GM21381 (cell line): Measurements from ENCODE around the gene GRIK1.

Experiments used
- ATAC-seq: cut with Tn5 transposase; IDR thresholded peaks from one replicate; pipeline ENCODE4 v1.9.1; 2021; ENCODE audit warnings: mild to moderate bottlenecking, moderate library complexity; ENCODE audit not compliant: unreplicated experiment

Gene GRIK1

DNA sequence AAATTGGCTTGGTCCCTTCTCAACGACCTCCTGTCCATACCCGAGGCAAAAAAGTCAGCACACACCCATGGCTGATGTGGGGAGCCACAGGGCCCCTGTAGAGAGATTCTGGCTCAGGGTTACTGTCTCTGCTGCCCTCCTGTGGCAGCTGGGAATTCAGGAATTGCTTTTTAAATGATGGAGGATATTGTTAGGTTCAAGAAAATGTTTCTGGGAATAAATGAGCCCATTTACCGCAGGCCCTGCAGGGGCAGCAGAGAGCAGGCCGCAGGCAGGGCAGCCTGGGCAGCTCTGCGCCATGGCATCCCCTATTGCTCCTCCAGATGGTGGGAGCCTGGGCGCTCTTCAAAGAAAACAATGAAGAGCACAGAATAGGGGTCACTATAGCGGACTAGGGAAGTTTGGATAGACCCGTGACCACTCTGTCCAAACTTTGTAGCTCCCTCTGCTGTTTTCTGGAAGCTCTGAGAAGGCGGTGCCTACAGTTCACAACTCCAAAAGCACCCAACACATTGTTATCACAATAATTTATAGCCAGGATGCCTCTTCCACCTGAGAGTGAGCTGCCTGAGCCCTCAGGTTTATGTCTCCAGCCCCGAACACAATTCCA, 440.0 kb downstream of the GRIK1 start:
- ATAC-seq, result no peak

GRCh38 chr21:29499229-29499628, 440.6 kb downstream of the GRIK1 start:
- no peak for ATAC-seq

DNA sequence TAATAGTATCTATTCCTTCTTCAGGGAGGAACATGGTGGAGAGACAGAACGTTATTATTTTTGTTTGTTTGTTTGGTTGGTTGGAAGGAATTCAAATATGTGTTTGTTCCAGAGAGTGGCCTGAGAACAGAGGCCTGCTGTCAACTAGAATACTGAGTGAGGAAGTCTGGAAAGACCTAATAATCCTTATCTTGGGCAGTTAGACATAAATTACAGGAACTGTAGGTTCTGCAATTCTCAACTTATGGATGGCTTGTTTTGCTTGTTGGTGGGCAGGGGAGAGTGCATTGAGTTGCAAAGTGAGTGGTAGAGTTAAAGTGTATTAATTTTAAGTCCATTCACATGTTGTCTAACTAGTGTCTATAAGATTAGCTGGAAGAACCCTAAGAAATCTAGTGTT, 443.5 kb downstream of the GRIK1 start:
- no peak for ATAC-seq

GRCh38 chr21:29490016-29490415, 449.8 kb downstream of the GRIK1 start:
- no peak for ATAC-seq

- no peak for ATAC-seq
Observed at GRCh38 chr21:29487154-29487553, 452.6 kb downstream of the GRIK1 start.
